GM19239 (cell line): ENCODE measurements around the gene PTH2.

Experiments used
- DNase-seq: peaks from one replicate; pipeline ENCODE4 v3.0.0; 2011; ENCODE audit warnings: low spot score; ENCODE audit not compliant: insufficient read length
- FAIRE-seq: peaks from 2 replicates; lab custom pipeline; 2011; peaks lifted over from hg19 to GRCh38; lab: Jason Lieb, UNC

Gene PTH2

GRCh38 chr19:49415810-49416200 is 7.4 kb downstream of the PTH2 start:
- no peak for FAIRE-seq

DNA sequence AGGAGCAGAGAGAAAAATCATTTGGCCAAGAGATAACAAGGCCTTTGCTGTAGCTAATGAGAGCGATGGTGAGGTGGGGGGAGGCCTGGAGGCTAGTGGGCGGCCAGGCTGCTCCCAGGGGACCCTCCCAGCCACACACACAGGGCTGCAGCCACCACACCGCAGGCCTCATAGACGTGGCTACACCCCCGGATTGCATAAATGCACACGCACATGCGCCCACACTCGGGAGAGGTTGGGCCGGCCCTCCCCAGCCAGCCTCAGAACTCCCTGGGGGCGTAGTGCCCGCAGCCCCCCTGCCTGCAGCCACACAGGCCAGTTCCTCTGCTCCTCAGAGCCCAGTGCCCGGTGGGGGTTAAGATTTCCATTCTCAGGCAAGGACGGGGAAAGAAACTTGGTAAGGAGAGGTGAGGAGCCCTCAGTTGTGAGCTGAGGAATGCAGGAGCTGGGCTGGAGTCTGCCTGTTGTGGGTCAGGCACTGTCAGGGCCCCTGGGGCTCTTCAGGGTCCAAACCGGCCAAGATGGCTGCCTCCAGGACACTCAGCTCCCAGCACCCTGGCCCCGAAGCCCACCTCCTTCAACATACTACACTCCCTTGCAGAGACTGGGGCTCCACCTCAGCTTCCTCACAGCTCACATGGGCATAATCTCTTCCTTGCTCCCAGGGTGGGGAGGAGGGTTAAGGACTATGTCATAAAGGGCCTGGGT is 8.0 kb downstream of the PTH2 start:
- DNase-seq (no peak), FAIRE-seq (no peak)

More at GRCh38 chr19:49415810-49416200, 7.4 kb downstream of the PTH2 start:
- DNase-seq: no peak

- DNase-seq (no peak), FAIRE-seq (no peak)
Observed at GRCh38 chr19:49414256-49414655, 9.0 kb downstream of the PTH2 start.

DNA sequence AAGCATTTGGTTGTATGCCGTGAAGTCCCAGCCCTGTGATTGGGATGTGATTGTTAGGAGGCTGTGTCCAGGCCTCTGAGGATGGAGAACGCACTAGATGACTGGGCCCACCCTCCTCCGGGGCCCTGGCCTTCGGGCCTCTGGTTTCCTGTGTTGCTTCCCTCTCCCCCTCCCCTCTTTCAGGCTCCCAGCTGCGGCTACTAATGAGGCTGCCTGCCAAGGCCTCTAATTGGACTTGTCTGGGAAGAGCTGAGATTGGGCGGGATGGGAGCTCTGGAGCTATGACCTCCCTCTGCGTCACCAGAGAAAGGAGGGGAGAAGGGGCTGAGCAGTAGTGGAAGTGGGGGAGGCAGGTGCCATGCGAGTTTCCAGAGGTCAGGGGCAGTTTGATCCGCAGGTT is 9.9 kb downstream of the PTH2 start:
- FAIRE-seq (no peak), DNase-seq (no peak)

- FAIRE-seq (no peak), DNase-seq (no peak)
Observed at GRCh38 chr19:49411681-49412326, 11.4 kb downstream of the PTH2 start.

GRCh38 chr19:49409441-49410029 is 13.7 kb downstream of the PTH2 start:
- DNase-seq (no peak), FAIRE-seq (peak; percentile 90)

- no peak for DNase-seq
- no peak for FAIRE-seq
Observed at GRCh38 chr19:49408816-49409440, 14.3 kb downstream of the PTH2 start.

DNA sequence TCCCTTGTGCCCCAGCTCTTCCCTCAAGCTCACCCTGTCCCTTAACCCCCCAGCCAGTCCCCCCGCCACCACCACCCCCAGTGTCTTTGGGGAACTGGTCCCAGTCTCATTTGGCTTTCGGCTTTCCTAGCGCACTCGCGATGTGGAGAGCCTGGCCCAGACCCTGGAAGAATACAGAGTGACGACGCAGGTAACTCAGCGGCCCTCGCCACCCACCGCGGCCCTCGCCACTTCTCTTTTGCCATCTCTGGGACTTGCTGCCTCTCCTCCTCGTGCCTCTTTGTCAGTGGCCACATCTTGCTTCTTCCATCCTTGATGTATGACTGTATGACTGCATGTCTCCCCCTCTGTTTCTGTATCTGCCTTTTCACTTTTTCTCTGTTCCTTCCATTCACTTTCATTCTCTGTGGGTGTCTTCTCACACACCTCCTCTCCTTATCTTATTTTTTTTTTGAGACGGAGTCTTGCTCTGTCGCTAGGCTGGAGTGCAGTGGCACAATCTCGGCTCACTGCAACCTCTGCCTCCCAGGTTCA is 15.7 kb downstream of the PTH2 start:
- FAIRE-seq (no peak), DNase-seq (no peak)

- FAIRE-seq (no peak), DNase-seq (no peak)
Observed at GRCh38 chr19:49407079-49407478, 16.2 kb downstream of the PTH2 start.

- FAIRE-seq (no peak), DNase-seq (no peak)
Observed at GRCh38 chr19:49403404-49404187, 19.6 kb downstream of the PTH2 start.

DNA sequence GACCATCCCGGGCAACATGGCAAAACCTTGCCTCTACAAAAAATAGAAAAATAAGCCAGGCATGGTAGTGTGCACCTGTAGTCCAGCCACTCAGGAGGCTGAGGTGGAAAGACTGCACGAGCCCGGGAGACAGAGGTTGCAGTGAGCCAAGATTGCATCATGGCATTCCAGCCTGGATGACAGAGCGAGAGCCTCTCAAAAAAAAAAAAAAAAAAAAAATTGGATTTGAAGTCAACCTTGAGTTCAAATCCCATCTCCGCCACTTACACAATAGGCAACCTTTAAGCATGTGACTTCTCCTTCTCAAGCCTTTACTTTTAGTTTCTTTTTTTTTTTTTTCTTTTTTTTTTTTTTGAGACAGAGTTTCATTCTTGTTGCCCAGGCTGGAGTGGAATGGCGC is 23.2 kb downstream of the PTH2 start:
- no peak for DNase-seq
- no peak for FAIRE-seq

GRCh38 chr19:49398931-49399330 is 24.3 kb downstream of the PTH2 start:
- FAIRE-seq: no peak
- DNase-seq: no peak

- FAIRE-seq: no peak
- DNase-seq: no peak
Observed at GRCh38 chr19:49398001-49398615, 25.1 kb downstream of the PTH2 start.

GRCh38 chr19:49396738-49397505 is 26.3 kb downstream of the PTH2 start:
- no peak for DNase-seq
- no peak for FAIRE-seq

- FAIRE-seq: no peak
- DNase-seq: no peak
Observed at GRCh38 chr19:49395581-49396407, 27.4 kb downstream of the PTH2 start.

GRCh38 chr19:49393881-49394280 is 29.4 kb downstream of the PTH2 start:
- FAIRE-seq: no peak
- DNase-seq: no peak

DNA sequence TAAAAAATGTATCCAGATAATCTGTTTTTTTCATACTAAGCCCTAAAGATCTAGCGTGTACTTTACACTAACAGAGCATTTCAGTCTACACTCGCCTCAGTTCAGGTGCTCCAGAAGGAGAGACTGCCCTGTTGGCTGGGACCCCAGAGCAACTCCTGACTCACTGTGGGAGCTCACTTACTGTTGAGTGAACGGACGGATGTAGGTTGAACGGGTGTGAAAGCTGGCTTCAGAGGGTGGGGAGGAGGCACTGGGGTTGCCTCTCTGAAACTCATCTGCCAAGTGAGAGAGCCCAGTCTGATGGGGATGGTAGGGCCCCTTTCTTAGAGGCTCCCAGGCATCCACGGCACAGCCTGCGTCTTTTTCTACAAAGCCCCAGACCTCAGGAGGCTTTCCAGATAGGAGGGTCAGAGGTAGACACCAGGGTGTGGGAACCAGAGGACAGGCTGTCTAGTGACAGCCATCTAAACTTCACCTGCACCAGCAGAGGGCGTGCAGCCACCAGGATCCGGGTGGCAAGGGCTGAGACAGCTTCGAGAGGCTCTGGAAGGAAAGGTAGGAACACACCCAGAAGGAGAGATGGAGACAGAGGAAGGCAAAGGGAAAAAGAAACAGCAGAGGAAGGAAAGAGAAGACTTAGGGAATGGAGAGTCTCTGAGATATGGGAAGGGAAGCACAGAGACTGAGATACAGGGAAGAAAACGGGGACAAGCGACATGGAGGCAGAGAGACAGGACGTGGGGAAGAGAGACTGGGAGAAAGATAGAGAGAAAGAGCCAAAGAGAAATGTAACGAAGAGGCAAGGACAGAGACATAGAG is 31.5 kb downstream of the PTH2 start:
- FAIRE-seq (peak; percentile 95), DNase-seq (peak; percentile 87)
